HG03280 (cell line): ENCODE measurements around the gene CYLD.

Experiments used
- ATAC-seq: cut with Tn5 transposase; IDR thresholded peaks from one replicate; pipeline ENCODE4 v1.9.1; 2021; ENCODE audit warnings: mild to moderate bottlenecking, moderate library complexity; ENCODE audit not compliant: unreplicated experiment

CYLD gene

GRCh38 chr16:50741781-50742575 is at the start of gene CYLD:
Gene CYLD, plus strand, starts transcription at chr16:50742086. Its CDS starts 7,613 bp downstream, at chr16:50749699.
- ATAC-seq = peak; percentile 92

DNA sequence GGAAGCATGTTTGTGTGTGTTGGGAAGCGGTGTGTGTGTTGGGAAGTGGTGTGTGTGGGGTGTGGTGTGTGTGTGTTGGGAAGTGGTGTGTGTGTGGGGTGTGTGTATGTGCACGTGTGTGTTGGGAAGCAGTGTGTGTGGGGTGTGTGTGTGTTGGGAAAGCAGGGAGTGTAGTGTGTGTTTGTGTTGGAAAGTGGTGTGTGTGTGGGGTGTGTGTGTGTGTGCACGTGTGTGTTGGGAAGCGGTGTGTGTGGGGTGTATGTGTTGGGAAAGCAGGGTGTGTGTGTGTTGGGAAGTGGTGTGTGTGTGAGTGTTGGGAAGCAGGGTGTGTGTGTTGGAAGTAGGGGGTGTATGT is 49.3 kb upstream of the CYLD start:
- no peak for ATAC-seq

- no peak for ATAC-seq
Observed at GRCh38 chr16:50692999-50693781, 48.7 kb upstream of the CYLD start, which contains the start of gene NOD2. Gene NOD2, plus strand, starts transcription at chr16:50693606. Its CDS starts 5,890 bp downstream, at chr16:50699496.

DNA sequence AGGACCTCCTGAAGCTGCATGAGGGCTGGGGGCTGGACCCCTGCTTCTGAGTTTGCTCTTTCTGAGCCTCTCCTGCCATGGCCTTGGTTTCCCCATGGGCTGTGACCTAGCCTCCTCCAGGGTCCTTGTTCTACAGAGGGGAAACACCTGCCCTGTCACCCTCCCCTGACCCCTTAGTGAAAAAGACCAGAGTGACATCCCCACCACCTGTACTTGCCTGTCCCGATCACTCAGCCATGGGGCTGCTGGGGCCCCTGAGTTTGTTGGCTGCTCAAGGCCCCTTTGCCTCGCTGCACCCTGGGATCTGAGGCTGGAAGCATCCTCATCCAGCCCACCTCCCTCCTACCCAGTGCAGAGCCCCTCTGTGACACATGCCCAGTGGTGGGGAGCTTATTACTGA is 47.7 kb upstream of the CYLD start:
- no peak for ATAC-seq

DNA sequence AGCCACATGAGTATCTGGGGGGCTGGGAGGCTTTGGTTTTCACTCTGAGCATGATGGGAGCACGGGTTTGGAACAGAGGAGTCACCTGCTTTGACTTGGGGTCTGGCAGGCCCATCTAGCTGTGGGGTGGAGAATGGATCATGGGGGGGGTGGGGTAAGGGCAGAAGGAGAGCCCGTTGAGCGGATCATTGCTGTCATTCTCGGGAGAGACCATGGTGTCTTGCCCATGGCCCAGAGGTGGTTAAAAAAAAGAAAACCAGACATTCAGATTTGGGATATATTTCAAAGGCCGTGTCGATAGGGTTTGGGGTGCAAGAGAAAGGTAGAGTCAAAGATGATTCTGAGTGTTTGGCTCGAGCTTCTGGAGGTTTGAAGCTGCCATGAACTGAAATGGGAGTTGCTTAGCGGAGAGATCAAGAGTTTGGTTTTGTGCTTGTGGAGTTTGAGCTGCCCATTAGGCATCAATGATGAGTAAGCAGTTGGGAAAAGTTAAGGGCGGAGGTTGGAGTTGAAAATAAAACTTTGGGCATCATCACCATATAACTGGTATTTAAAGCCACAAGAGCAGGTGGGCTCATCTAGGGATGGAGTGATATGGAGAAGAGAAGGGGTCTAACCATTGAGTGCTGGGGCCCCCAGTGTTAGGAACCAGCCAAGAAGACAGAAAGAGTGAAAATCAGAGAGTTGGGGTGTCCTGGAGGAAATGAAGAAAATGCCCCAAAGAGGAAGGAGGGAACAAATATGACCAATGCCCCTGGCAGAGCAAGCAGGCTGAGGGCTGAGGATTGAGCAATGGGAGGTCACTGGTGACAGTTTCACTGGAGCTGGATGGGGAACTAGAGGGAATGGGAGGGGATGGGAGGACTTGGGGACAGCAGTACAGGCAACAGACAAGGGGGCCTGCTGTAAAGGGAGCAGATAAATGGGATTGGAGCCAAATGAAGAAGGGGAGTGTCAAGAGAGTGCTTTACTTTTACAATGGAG is 46.6 kb upstream of the CYLD start:
- ATAC-seq = no peak

- no peak for ATAC-seq
Observed at GRCh38 chr16:50696126-50696525, 45.8 kb upstream of the CYLD start.

DNA sequence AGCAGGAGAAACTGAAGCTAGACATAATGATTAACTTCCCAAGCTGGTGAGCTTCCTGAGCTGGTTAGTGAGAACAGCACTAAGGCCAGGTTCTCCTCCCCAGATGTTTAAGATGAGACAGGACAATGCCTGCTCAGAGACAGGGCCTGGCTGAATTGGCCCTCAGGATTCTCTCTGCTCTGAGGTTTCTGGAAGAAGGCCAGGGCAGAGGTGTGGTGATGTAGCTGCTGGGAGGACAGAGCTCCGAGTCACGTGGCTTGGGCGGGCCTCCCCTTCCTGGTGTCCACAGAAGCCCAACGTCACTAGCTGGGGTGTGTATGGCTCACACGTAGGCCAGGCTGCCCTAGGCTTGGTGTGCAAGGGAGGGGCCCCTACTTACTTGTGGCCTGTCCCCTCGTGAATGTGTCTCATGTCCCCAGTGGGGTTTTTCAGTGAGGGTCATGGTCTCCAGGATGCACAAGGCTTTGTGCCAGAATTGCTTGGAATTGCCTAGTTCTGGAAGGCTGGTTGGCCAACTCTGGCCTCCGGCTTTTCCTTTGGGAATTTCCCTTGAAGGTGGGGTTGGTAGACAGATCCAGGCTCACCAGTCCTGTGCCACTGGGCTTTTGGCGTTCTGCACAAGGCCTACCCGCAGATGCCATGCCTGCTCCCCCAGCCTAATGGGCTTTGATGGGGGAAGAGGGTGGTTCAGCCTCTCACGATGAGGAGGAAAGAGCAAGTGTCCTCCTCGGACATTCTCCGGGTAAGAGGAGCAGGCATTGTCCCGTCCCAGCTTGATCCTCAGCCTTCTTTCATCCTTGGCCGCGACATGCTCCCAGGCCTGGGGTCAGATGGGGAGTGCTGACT is 45.1 kb upstream of the CYLD start:
- peak; percentile 53 for ATAC-seq

DNA sequence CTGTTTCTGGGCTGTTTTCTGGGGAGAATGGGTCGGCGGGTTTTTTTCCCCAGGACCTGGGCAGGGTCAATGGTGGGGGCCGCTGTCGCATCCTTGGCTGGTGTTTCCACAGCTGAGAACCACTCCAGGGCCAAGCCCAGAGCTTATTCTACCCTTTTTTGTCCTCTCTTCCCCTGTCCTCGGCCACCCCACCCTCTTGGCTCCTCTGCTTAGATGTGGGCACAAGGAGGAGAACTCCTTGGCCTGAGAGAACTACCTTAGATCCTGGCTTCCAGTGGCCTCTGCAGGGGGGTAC is 44.5 kb upstream of the CYLD start:
- no peak for ATAC-seq

DNA sequence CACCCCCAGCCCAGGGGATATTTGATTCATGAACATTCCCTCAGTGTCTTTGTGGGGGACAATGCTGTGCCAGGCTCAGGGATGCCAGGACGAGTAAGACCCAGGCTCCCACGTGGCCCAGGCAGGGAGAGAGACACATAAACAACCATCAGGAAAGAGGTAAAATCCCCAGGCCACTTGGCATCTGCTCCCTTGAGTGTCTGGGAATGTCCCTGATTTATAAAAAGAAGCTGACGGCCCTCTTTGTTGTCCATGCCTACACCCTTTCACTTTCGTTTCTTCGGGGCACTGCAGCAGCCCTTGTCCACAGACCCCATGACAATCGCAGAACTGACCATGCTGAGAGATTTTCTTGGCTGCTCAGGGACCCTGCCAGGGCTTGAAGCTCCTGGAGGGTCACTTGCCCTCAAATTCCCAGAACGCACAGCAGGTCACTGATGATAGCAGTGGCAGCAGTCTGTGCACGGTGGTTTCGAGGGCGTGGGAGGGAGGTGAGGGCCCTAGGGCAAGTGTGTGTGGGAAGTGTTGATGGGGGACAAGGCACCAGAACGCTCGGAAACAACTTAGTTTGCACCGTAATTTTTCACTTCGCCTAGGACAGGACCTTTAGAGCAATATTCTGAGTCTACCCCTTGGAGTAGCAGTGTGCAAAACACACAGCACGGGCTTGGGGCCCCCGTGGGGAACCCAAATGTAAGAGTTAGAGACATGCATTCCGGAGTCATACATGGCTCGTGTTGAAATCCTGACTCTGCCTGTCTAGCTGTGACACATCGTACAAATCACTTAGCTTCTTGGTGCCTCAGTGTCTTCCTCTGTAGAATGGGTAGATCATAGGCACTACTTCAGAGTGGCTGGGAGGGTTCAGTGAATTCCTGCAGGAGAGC is 43.8 kb upstream of the CYLD start:
- ATAC-seq = peak; percentile 46

GRCh38 chr16:50699326-50700159 is 42.3 kb upstream of the CYLD start:
- no peak for ATAC-seq

GRCh38 chr16:50702725-50703124 is 39.2 kb upstream of the CYLD start:
- ATAC-seq = no peak

- no peak for ATAC-seq
Observed at GRCh38 chr16:50704245-50704644, 37.6 kb upstream of the CYLD start.

DNA sequence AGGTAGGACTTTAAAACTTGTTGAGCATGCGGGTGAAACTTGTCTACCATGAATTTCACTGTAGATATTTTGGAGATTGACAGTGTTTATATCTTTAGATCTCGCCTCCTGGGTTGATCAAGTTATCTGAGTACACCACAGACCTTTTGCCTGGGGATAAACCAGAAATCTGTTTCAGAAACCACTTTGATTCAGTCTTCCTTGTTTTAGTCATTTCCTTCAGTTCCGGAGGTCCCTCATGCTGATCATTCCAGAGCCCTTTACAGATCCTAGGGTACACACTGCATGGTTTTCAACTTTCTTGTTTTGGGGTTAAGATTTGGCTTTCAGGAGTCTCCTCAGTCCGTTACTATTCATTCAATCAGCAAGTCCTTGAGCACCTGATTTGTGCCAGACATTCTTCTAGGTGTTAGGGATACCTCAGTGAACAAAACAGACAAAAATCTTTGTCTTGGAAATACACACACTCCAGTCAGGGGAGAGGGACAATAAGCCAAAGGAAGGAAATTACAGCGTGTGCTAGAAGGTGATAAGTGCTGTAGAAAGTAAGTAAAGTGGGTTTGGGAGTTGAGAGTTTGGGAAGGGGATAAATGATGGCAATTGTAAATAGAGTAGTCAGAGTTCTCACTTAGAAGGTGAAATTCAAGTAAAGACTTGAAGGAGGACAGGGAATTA is 36.3 kb upstream of the CYLD start:
- no peak for ATAC-seq

GRCh38 chr16:50706250-50706649 is 35.6 kb upstream of the CYLD start:
- no peak for ATAC-seq

GRCh38 chr16:50708373-50709060 is 33.4 kb upstream of the CYLD start:
- no peak for ATAC-seq

- no peak for ATAC-seq
Observed at GRCh38 chr16:50709061-50709684, 32.7 kb upstream of the CYLD start.

DNA sequence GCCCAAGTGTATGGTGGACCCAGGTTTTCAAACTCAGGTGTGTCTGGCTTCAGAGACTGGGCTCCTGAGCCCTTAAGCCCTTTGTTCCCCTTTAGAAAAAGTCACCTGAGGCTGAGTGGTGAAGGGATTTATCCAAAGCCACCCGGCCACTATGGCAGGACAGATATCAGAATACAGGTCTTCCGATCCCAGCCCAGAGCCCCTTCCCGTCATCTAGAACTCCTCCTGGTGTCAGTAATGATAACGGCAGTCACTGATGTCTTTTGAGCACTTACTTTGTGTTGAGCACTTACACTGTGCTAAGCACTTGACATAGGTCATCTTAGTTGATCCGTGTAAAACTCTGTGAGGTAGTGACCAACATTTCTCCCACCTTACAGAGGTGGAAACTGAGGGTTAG is 31.9 kb upstream of the CYLD start:
- ATAC-seq = no peak
